Testis (tissue), 2 donors: ENCODE data around the gene NOL6.
"Not testable (repeated sequence)": the region's sequence is repeated elsewhere in the genome, so short reads cannot be mapped to it uniquely, and the experiment has no call there.

Source experiments
- CTCF ChIP-seq, 3 experiments: fragments of 450-650 bp in 2 of 3; fragments of 200-600 bp in 1 of 3; sonication (generic) in 1 of 3; IDR thresholded peaks; one replicate each; pipeline ENCODE4 v1.5.1; 2016 to 2019; ENCODE audit warnings: antibody characterized with exemption in 3 of 3, mild to moderate bottlenecking in 2 of 3, moderate library complexity in 1 of 3
- POLR2A ChIP-seq: fragments of 450-650 bp; IDR thresholded peaks from one replicate; pipeline ENCODE4 v1.6.1; 2017; ENCODE audit warnings: antibody characterized with exemption, mild to moderate bottlenecking, moderate library complexity

- TF ChIP-seq CTCF (IDR thresholded peaks at IDR 0.05); POLR2A: not testable (repeated sequence)
Observed at GRCh38 chr9:33512535-33512934, 38.8 kb upstream of the NOL6 start.
